Keratinocyte (primary cell): Measurements from ENCODE around the gene RRP36.

Experiments
- EZH2 ChIP-seq: IDR thresholded peaks from one replicate; pipeline ENCODE4 v1.6.1; 2012; ENCODE audit warnings: inconsistent platforms, mild to moderate bottlenecking, low read length, moderate library complexity
- TF ChIP-seq, protein P1 (sequence below), 3 experiments: IDR thresholded peaks in 1 of 3; conservative IDR thresholded peaks in 1 of 3; optimal IDR thresholded peaks in 1 of 3; 2 replicates in 2 of 3; 3 replicates in 1 of 3; pipeline versions ENCODE3 to v1.5.1; 2011; ENCODE audit warnings: low read length in 3 of 3, mild to moderate bottlenecking in 3 of 3, moderate library complexity in 2 of 3, control low read depth in 1 of 3, inconsistent platforms in 1 of 3; ENCODE audit not compliant: insufficient read depth in 2 of 3; ENCODE audit errors: extremely low read depth in 1 of 3

DNA sequence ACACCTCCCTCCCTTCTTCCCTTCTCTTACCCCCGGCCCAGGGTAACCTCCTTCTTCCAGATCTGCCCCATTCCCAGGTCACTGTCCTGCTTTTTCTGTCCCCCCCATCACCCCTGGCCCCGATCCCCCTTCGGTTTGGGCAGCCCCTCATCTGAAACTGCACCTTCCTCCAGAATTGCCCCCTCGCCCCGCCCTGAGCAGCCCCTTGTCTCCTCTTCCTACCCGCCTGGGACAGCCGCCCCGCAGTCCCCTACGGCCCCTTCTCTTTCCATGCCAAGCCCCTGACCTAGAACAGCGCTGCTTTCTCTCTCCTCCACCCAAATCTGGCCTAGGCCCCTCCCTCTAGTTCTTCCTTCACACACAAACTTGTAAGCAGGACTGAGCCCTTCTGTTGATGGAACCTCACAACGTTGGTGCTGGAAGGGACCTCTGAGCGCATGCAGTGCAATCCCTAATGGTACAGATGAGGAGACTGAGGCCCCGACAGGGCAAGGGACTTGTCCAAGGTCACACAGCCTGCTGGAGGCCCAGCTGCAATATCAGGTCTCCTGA is 36.4 kb upstream of the RRP36 start:
- TF ChIP-seq, protein P1, sequence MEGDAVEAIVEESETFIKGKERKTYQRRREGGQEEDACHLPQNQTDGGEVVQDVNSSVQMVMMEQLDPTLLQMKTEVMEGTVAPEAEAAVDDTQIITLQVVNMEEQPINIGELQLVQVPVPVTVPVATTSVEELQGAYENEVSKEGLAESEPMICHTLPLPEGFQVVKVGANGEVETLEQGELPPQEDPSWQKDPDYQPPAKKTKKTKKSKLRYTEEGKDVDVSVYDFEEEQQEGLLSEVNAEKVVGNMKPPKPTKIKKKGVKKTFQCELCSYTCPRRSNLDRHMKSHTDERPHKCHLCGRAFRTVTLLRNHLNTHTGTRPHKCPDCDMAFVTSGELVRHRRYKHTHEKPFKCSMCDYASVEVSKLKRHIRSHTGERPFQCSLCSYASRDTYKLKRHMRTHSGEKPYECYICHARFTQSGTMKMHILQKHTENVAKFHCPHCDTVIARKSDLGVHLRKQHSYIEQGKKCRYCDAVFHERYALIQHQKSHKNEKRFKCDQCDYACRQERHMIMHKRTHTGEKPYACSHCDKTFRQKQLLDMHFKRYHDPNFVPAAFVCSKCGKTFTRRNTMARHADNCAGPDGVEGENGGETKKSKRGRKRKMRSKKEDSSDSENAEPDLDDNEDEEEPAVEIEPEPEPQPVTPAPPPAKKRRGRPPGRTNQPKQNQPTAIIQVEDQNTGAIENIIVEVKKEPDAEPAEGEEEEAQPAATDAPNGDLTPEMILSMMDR (optimal IDR thresholded peaks at IDR 0.05 in 1 of 3, IDR thresholded peaks at IDR 0.05 in 1 of 3, conservative IDR thresholded peaks at IDR 0.05 in 1 of 3; ENCODE audit: extremely low read depth in 1 of 3, insufficient read depth in 2 of 3, low read length in 3 of 3): no peak
- TF ChIP-seq EZH2: no peak
